ENCODE measurements around the gene PLA2G4B. TPM values are rescaled to one million over a fixed set of nuclear protein-coding genes. Genes with fewer than 3 reads are reported as not detected.

Gene PLA2G4B
- polyA plus RNA-seq, 2 donors: 31.6 to 48.1 TPM

- Histone ChIP-seq H3K9me3 (ENCODE audit: control insufficient read depth in 2 of 2, insufficient read depth in 1 of 2, low read depth in 1 of 2, low read length in 1 of 2) (no peaks in the 10 kb centered on the region), H3K36me3 (ENCODE audit: control insufficient read depth in 2 of 2, insufficient read depth in 2 of 2, low read length in 1 of 2) (peaks cover 0 to 5% of the 10 kb centered on the region in 2 donors), H3K4me3 (ENCODE audit: low read depth in 1 of 2, low read length in 2 of 2) (no peak overlapping the region), H3K4me1 (ENCODE audit: control insufficient read depth in 2 of 2, insufficient read depth in 2 of 2, low read length in 1 of 2) (peaks cover 0 to 1% of the 10 kb centered on the region in 2 donors), H3K27ac (ENCODE audit: low read depth in 2 of 2, low read length in 1 of 2) (no peak overlapping the region), H3K27me3 (ENCODE audit: control insufficient read depth in 1 of 2, insufficient read depth in 2 of 2, low read length in 2 of 2) (no peaks in the 10 kb centered on the region)
- 64% methylated on average over 15 of the region's 15 CpGs for WGBS, 2 donors
Measured at GRCh38 chr15:41860049-41860828, 21.6 kb downstream of the PLA2G4B start.

GRCh38 chr15:41861736-41862356, 23.2 kb downstream of the PLA2G4B start:
- Histone ChIP-seq H3K4me3 (ENCODE audit: low read depth in 1 of 2, low read length in 2 of 2) (no peak overlapping the region), H3K27ac (ENCODE audit: low read depth in 2 of 2, low read length in 1 of 2) (no peak overlapping the region), H3K9me3 (ENCODE audit: control insufficient read depth in 2 of 2, insufficient read depth in 1 of 2, low read depth in 1 of 2, low read length in 1 of 2) (no peaks in the 10 kb centered on the region), H3K36me3 (ENCODE audit: control insufficient read depth in 2 of 2, insufficient read depth in 2 of 2, low read length in 1 of 2) (peaks cover 0 to 5% of the 10 kb centered on the region in 2 donors), H3K27me3 (ENCODE audit: control insufficient read depth in 1 of 2, insufficient read depth in 2 of 2, low read length in 2 of 2) (no peaks in the 10 kb centered on the region), H3K4me1 (ENCODE audit: control insufficient read depth in 2 of 2, insufficient read depth in 2 of 2, low read length in 1 of 2) (no peaks in the 10 kb centered on the region)
- 91 to 95% methylated on average over 12 to 18 of the region's 18 CpGs for WGBS, 2 donors

GRCh38 chr15:41862515-41863116, 24.0 kb downstream of the PLA2G4B start:
- H3K9me3 ChIP-seq (ENCODE audit: control insufficient read depth in 2 of 2, insufficient read depth in 1 of 2, low read depth in 1 of 2, low read length in 1 of 2): no peaks in the 10 kb centered on the region
- H3K27me3 ChIP-seq (ENCODE audit: control insufficient read depth in 1 of 2, insufficient read depth in 2 of 2, low read length in 2 of 2): no peaks in the 10 kb centered on the region
- no peak overlapping the region for H3K27ac ChIP-seq (ENCODE audit: low read depth in 2 of 2, low read length in 1 of 2)
- 72 to 84% methylated on average over 17 to 19 of the region's 19 CpGs for WGBS, 2 donors
- H3K4me3 ChIP-seq (ENCODE audit: low read depth in 1 of 2, low read length in 2 of 2): no peak overlapping the region
- H3K4me1 ChIP-seq (ENCODE audit: control insufficient read depth in 2 of 2, insufficient read depth in 2 of 2, low read length in 1 of 2): no peaks in the 10 kb centered on the region
- H3K36me3 ChIP-seq (ENCODE audit: control insufficient read depth in 2 of 2, insufficient read depth in 2 of 2, low read length in 1 of 2): peaks cover 0 to 5% of the 10 kb centered on the region in 2 donors

GRCh38 chr15:41865490-41866055, 26.9 kb downstream of the PLA2G4B start:
- Histone ChIP-seq H3K4me1 (ENCODE audit: control insufficient read depth in 2 of 2, insufficient read depth in 2 of 2, low read length in 1 of 2) (peaks cover 0 to 11% of the 10 kb centered on the region in 2 donors), H3K9me3 (ENCODE audit: control insufficient read depth in 2 of 2, insufficient read depth in 1 of 2, low read depth in 1 of 2, low read length in 1 of 2) (no peaks in the 10 kb centered on the region), H3K27me3 (ENCODE audit: control insufficient read depth in 1 of 2, insufficient read depth in 2 of 2, low read length in 2 of 2) (no peaks in the 10 kb centered on the region), H3K27ac (ENCODE audit: low read depth in 2 of 2, low read length in 1 of 2) (no peak overlapping the region), H3K4me3 (ENCODE audit: low read depth in 1 of 2, low read length in 2 of 2) (no peak overlapping the region), H3K36me3 (ENCODE audit: control insufficient read depth in 2 of 2, insufficient read depth in 2 of 2, low read length in 1 of 2) (peaks cover 0 to 5% of the 10 kb centered on the region in 2 donors)
- 71 to 74% methylated on average over 18 of the region's 18 CpGs for WGBS, 2 donors

- Histone ChIP-seq H3K27me3 (ENCODE audit: control insufficient read depth in 1 of 2, insufficient read depth in 2 of 2, low read length in 2 of 2) (no peaks in the 10 kb centered on the region), H3K4me1 (ENCODE audit: control insufficient read depth in 2 of 2, insufficient read depth in 2 of 2, low read length in 1 of 2) (peaks cover 0 to 14% of the 10 kb centered on the region in 2 donors), H3K4me3 (ENCODE audit: low read depth in 1 of 2, low read length in 2 of 2) (no peak overlapping the region), H3K9me3 (ENCODE audit: control insufficient read depth in 2 of 2, insufficient read depth in 1 of 2, low read depth in 1 of 2, low read length in 1 of 2) (no peaks in the 10 kb centered on the region), H3K27ac (ENCODE audit: low read depth in 2 of 2, low read length in 1 of 2) (no peak overlapping the region), H3K36me3 (ENCODE audit: control insufficient read depth in 2 of 2, insufficient read depth in 2 of 2, low read length in 1 of 2) (peaks cover 0 to 5% of the 10 kb centered on the region in 2 donors)
- WGBS, 2 donors: 66 to 85% methylated on average over 6 to 8 of the region's 8 CpGs
Measured at GRCh38 chr15:41866263-41866703, 27.6 kb downstream of the PLA2G4B start.

GRCh38 chr15:41866872-41867579, 28.4 kb downstream of the PLA2G4B start:
- Histone ChIP-seq H3K27ac (ENCODE audit: low read depth in 2 of 2, low read length in 1 of 2) (no peak overlapping the region), H3K4me3 (ENCODE audit: low read depth in 1 of 2, low read length in 2 of 2) (no peak overlapping the region), H3K27me3 (ENCODE audit: control insufficient read depth in 1 of 2, insufficient read depth in 2 of 2, low read length in 2 of 2) (no peaks in the 10 kb centered on the region), H3K36me3 (ENCODE audit: control insufficient read depth in 2 of 2, insufficient read depth in 2 of 2, low read length in 1 of 2) (peaks cover 0 to 1% of the 10 kb centered on the region in 2 donors), H3K9me3 (ENCODE audit: control insufficient read depth in 2 of 2, insufficient read depth in 1 of 2, low read depth in 1 of 2, low read length in 1 of 2) (no peaks in the 10 kb centered on the region), H3K4me1 (ENCODE audit: control insufficient read depth in 2 of 2, insufficient read depth in 2 of 2, low read length in 1 of 2) (peaks cover 0 to 14% of the 10 kb centered on the region in 2 donors)
- WGBS, 2 donors: 89% methylated on average over 25 of the region's 25 CpGs

- no peaks in the 10 kb centered on the region for H3K36me3 ChIP-seq (ENCODE audit: control insufficient read depth in 2 of 2, insufficient read depth in 2 of 2, low read length in 1 of 2)
- 92 to 94% methylated on average over 13 to 15 of the region's 15 CpGs for WGBS, 2 donors
- no peaks in the 10 kb centered on the region for H3K9me3 ChIP-seq (ENCODE audit: control insufficient read depth in 2 of 2, insufficient read depth in 1 of 2, low read depth in 1 of 2, low read length in 1 of 2)
- peaks cover 0 to 14% of the 10 kb centered on the region in 2 donors for H3K4me1 ChIP-seq (ENCODE audit: control insufficient read depth in 2 of 2, insufficient read depth in 2 of 2, low read length in 1 of 2)
- H3K4me3 ChIP-seq (ENCODE audit: low read depth in 1 of 2, low read length in 2 of 2): no peak overlapping the region
- no peak overlapping the region for H3K27ac ChIP-seq (ENCODE audit: low read depth in 2 of 2, low read length in 1 of 2)
- no peaks in the 10 kb centered on the region for H3K27me3 ChIP-seq (ENCODE audit: control insufficient read depth in 1 of 2, insufficient read depth in 2 of 2, low read length in 2 of 2)
Measured at GRCh38 chr15:41868321-41868720, 29.7 kb downstream of the PLA2G4B start.

GRCh38 chr15:41869770-41870688, 31.4 kb downstream of the PLA2G4B start:
- no peak overlapping the region for H3K4me3 ChIP-seq (ENCODE audit: low read depth in 1 of 2, low read length in 2 of 2)
- peak overlapping the region in 1 of 2 donors; percentile 22 for H3K27ac ChIP-seq (ENCODE audit: low read depth in 2 of 2, low read length in 1 of 2)
- WGBS, 2 donors: 68 to 76% methylated on average over 42 of the region's 42 CpGs
- H3K36me3 ChIP-seq (ENCODE audit: control insufficient read depth in 2 of 2, insufficient read depth in 2 of 2, low read length in 1 of 2): no peaks in the 10 kb centered on the region
- H3K9me3 ChIP-seq (ENCODE audit: control insufficient read depth in 2 of 2, insufficient read depth in 1 of 2, low read depth in 1 of 2, low read length in 1 of 2): no peaks in the 10 kb centered on the region
- H3K4me1 ChIP-seq (ENCODE audit: control insufficient read depth in 2 of 2, insufficient read depth in 2 of 2, low read length in 1 of 2): peaks cover 0 to 14% of the 10 kb centered on the region in 2 donors
- no peaks in the 10 kb centered on the region for H3K27me3 ChIP-seq (ENCODE audit: control insufficient read depth in 1 of 2, insufficient read depth in 2 of 2, low read length in 2 of 2)

All from esophagus (tissue), 2 donors.